Transverse colon (tissue), 4 donors: ENCODE results near the gene ENTHD1. TPM values are rescaled to one million over a fixed set of nuclear protein-coding genes. Genes with fewer than 3 reads are reported as not detected.
"Not testable (repeated sequence)": the region's sequence is repeated elsewhere in the genome, so short reads cannot be mapped to it uniquely, and the experiment has no call there.

Experiments
- DNase-seq: peaks from one replicate; pipeline ENCODE4 v3.0.0-alpha.2; 2019
- H3K27ac ChIP-seq, 4 donors: fragments of 200-600 bp; sonication (generic); 2 replicates each; pipeline ENCODE4 v1.5.1; 2016 to 2018; ENCODE audit warnings: inconsistent platforms in 4 of 4
- H3K27me3 ChIP-seq: fragments of 200-600 bp; sonication (generic); 2 replicates; pipeline ENCODE4 v1.5.1; 2017; ENCODE audit warnings: inconsistent platforms
- H3K36me3 ChIP-seq, 4 donors: fragments of 200-600 bp; sonication (generic); 2 replicates each; pipeline ENCODE4 v1.5.1; 2017 to 2019; ENCODE audit warnings: inconsistent platforms in 4 of 4
- H3K4me1 ChIP-seq, 4 donors: fragments of 200-600 bp; sonication (generic); 2 replicates each; pipeline ENCODE4 v1.5.1; 2017 to 2020; ENCODE audit warnings: inconsistent platforms in 4 of 4
- H3K4me3 ChIP-seq, 4 donors: fragments of 200-600 bp; sonication (generic); 1 replicate in 1 of 4; 2 replicates in 3 of 4; pipeline versions ENCODE4 v1.5.1 to v1.6.1; 2017 to 2019; ENCODE audit warnings: inconsistent platforms in 4 of 4
- H3K9me3 ChIP-seq, 2 donors: fragments of 200-600 bp; sonication (generic); 2 replicates each; pipeline ENCODE4 v1.5.1; 2017 to 2019; ENCODE audit warnings: inconsistent platforms in 2 of 2
- EP300 ChIP-seq: sonication (generic); formaldehyde crosslinking; IDR thresholded peaks from one replicate; pipeline ENCODE4 v1.6.1; 2017; ENCODE audit warnings: antibody characterized with exemption, low read depth
- POLR2A ChIP-seq: fragments of 450-650 bp; IDR thresholded peaks from one replicate; pipeline ENCODE4 v1.6.1; 2016; ENCODE audit warnings: antibody characterized with exemption, mild to moderate bottlenecking, moderate library complexity
- POLR2AphosphoS5 ChIP-seq, 3 donors: sonication (generic); formaldehyde crosslinking; IDR thresholded peaks; one replicate each; pipeline ENCODE4 v1.6.1; 2016; ENCODE audit warnings: antibody characterized with exemption in 3 of 3
- WGBS, 2 donors: methylation state at CpG; one replicate each; pipeline ENCODE4 v1.1.5; 2018; ENCODE audit warnings: low coverage in 1 of 2; 5-methylcytosine and 5-hydroxymethylcytosine counted together
- in situ Hi-C, 4 donors: fragments of 200-750 bp; cut with MboI; loops; one replicate each; pipeline versions ENCODE4 v1.15.0 to v1.15.1; 2017; ENCODE audit warnings: low sequenced_read_pairs in 3 of 4, low pct_ligation_motif_present in 1 of 4, low pct_unique_long_range_greater_than_20kb in 1 of 4
- intact Hi-C: fragments of 100-400 bp; cut with DNase I; formaldehyde crosslinking; loops from one replicate; pipeline ENCODE4 v1.15.1; 2023; ENCODE audit warnings: low total_unique reads
- total RNA-seq, 4 donors: library from RNA; depleted of rRNA; stranded (reverse); fragments of >200 nt; gene quantifications; one replicate each; pipeline ENCODE4 v1.1.0, GENCODE V29; 2016
- TF ChIP-seq, protein P1 (sequence below), 5 experiments: fragments of 200-600 bp in 3 of 5; fragments of 450-650 bp in 2 of 5; sonication (generic) in 3 of 5; IDR thresholded peaks; 1 replicate in 2 of 5; 2 replicates in 3 of 5; pipeline ENCODE4 v1.5.1; 2016 to 2017; ENCODE audit warnings: antibody characterized with exemption in 5 of 5, inconsistent platforms in 3 of 5, mild to moderate bottlenecking in 2 of 5, moderate library complexity in 1 of 5

The ENTHD1 gene
- total RNA-seq, 4 donors from 2014 or later = not detected

DNA sequence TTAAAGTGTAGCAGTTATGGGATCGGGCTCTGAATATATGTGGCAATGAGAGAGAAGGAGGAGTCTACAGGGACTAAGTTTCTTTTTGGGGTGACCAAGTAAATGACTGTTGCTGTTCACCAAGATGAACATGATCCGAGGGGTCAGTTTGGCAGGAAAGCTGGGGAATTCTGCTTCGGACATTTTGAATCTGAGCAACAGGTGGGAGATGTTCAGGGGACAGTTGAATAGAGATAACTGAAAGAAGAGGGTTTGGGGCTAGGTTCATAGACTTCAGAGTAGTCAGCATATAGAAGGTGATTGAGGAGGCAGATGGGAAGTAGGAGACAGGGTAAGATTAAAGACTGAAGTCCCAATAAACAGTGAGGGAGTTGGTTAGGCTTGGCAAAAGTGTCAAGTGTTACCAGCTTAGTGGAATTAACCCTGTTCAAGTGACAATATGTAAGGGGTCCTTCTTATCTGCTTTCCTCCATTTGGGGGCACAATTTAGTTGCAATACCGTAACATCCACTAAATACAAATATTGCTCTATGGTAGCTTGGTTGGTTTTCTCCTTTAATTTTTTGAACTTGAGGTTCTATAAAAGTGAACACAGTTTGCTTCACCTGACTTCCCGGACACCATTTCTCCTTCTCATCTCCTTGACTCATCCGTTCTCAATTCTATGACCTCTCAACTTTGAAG lies 2.9 kb upstream of the ENTHD1 start:
- no peaks in the 10 kb centered on the region for H3K27me3 ChIP-seq
- no peaks in the 10 kb centered on the region for H3K4me1 ChIP-seq
- no peaks in the 10 kb centered on the region for H3K9me3 ChIP-seq
- no peak overlapping the region for H3K27ac ChIP-seq
- no peak overlapping the region for H3K4me3 ChIP-seq
- intact Hi-C loops = no loop called here
- WGBS, 2 donors = 89 to 91% methylated on average over 6 of the region's 6 CpGs
- in situ Hi-C loops = no loop called here
- no peaks in the 10 kb centered on the region for H3K36me3 ChIP-seq
- no peak for DNase-seq
- TF ChIP-seq POLR2A (no peak), EP300 (no peak), POLR2AphosphoS5 (IDR thresholded peaks at IDR 0.05) (no peak)
- TF ChIP-seq, protein P1, sequence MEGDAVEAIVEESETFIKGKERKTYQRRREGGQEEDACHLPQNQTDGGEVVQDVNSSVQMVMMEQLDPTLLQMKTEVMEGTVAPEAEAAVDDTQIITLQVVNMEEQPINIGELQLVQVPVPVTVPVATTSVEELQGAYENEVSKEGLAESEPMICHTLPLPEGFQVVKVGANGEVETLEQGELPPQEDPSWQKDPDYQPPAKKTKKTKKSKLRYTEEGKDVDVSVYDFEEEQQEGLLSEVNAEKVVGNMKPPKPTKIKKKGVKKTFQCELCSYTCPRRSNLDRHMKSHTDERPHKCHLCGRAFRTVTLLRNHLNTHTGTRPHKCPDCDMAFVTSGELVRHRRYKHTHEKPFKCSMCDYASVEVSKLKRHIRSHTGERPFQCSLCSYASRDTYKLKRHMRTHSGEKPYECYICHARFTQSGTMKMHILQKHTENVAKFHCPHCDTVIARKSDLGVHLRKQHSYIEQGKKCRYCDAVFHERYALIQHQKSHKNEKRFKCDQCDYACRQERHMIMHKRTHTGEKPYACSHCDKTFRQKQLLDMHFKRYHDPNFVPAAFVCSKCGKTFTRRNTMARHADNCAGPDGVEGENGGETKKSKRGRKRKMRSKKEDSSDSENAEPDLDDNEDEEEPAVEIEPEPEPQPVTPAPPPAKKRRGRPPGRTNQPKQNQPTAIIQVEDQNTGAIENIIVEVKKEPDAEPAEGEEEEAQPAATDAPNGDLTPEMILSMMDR (IDR thresholded peaks at IDR 0.05) = no peak

- WGBS, 2 donors = 69 to 78% methylated on average over 1 of the region's 1 CpG
- intact Hi-C loops (no loop called here), in situ Hi-C loops (no loop called here)
- Histone ChIP-seq H3K27me3 (no peaks in the 10 kb centered on the region), H3K4me1 (no peaks in the 10 kb centered on the region), H3K9me3 (no peaks in the 10 kb centered on the region), H3K27ac (no peak overlapping the region), H3K36me3 (no peaks in the 10 kb centered on the region), H3K4me3 (no peak overlapping the region)
- DNase-seq = no peak
- TF ChIP-seq POLR2A (no peak), POLR2AphosphoS5 (IDR thresholded peaks at IDR 0.05) (no peak), EP300 (no peak)
- TF ChIP-seq, protein P1 (IDR thresholded peaks at IDR 0.05) = no peak
Observed at GRCh38 chr22:39895682-39896081, 2.1 kb upstream of the ENTHD1 start.

GRCh38 chr22:39894554-39895092 lies 1.1 kb upstream of the ENTHD1 start:
- Histone ChIP-seq H3K27me3 (no peaks in the 10 kb centered on the region), H3K4me3 (no peak overlapping the region), H3K4me1 (no peaks in the 10 kb centered on the region), H3K36me3 (no peaks in the 10 kb centered on the region), H3K27ac (no peak overlapping the region), H3K9me3 (no peaks in the 10 kb centered on the region)
- TF ChIP-seq POLR2A = no peak
- TF ChIP-seq POLR2AphosphoS5 (IDR thresholded peaks at IDR 0.05) = no peak
- no peak for TF ChIP-seq EP300
- TF ChIP-seq, protein P1 (IDR thresholded peaks at IDR 0.05) = no peak
- DNase-seq = no peak
- in situ Hi-C loops = no loop called here
- 65 to 70% methylated on average over 6 to 7 of the region's 7 CpGs for WGBS, 2 donors
- intact Hi-C loops = no loop called here

- DNase-seq, intact Hi-C loops, H3K4me3 ChIP-seq, in situ Hi-C loops, H3K27me3 ChIP-seq, H3K4me1 ChIP-seq, H3K27ac ChIP-seq, H3K36me3 ChIP-seq, H3K9me3 ChIP-seq: not testable (repeated sequence)
- 75 to 95% methylated on average over 3 of the region's 3 CpGs for WGBS, 2 donors
Observed at GRCh38 chr22:39889924-39890323, 3.6 kb downstream of the ENTHD1 start.

DNA sequence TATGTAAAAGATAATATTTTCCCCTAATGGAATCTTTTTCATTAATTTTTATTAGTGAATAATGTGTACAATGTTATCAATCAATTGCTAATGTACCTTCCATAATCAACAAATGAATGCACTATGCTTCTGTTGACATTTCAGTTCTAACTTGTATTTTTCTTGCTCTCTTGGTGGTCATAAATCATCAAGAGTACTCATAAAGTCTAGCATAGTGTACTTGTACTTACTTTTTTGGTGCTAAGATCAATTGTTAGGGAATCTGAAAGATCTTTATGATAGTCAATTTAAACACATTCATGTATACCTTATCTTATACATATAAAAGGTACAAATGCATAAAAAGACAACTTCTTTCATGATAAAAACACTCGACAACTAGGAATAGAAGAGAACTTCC lies 10.5 kb downstream of the ENTHD1 start:
- no peak for TF ChIP-seq POLR2AphosphoS5 (IDR thresholded peaks at IDR 0.05)
- TF ChIP-seq EP300 = no peak
- TF ChIP-seq POLR2A = no peak
- TF ChIP-seq, protein P1 (IDR thresholded peaks at IDR 0.05) = no peak
- Histone ChIP-seq H3K4me1 (no peaks in the 10 kb centered on the region), H3K27me3 (peaks cover 15% of the 10 kb centered on the region), H3K36me3 (no peaks in the 10 kb centered on the region), H3K27ac (no peak overlapping the region), H3K4me3 (no peak overlapping the region), H3K9me3 (no peaks in the 10 kb centered on the region)
- intact Hi-C loops = no loop called here
- WGBS, 2 donors = 44 to 70% methylated on average over 1 of the region's 1 CpG
- in situ Hi-C loops = no loop called here
- DNase-seq = no peak
